Large intestine (tissue), 3 donors: Measurements from ENCODE around the gene GLIPR1. TPM values are rescaled to one million over a fixed set of nuclear protein-coding genes. Genes with fewer than 3 reads are reported as not detected.
"Not testable (repeated sequence)": the region's sequence is repeated elsewhere in the genome, so short reads cannot be mapped to it uniquely, and the experiment has no call there.

Experiments used
- DNase-seq, 2 donors: peaks; one replicate each; pipeline versions ENCODE4 v3.0.0 to v3.0.0-alpha.2; 2013
- H3K27ac ChIP-seq: one replicate; pipeline ENCODE4 v1.5.1; 2013; ENCODE audit warnings: low read length
- H3K27me3 ChIP-seq: 2 replicates; pipeline ENCODE4 v1.6.1; 2013; ENCODE audit warnings: low read length; ENCODE audit not compliant: control insufficient read depth, insufficient read depth
- H3K36me3 ChIP-seq: 2 replicates; pipeline ENCODE4 v1.6.1; 2013; ENCODE audit warnings: low read length; ENCODE audit not compliant: control insufficient read depth, insufficient read depth
- H3K4me1 ChIP-seq: one replicate; pipeline ENCODE4 v1.6.1; 2013; ENCODE audit warnings: low read length; ENCODE audit not compliant: control insufficient read depth, insufficient read depth
- H3K4me3 ChIP-seq: one replicate; pipeline ENCODE4 v1.5.1; 2013; ENCODE audit warnings: low read length
- H3K9me3 ChIP-seq: one replicate; pipeline ENCODE4 v1.6.1; 2013; ENCODE audit warnings: mild to moderate bottlenecking, low read depth, low read length, moderate library complexity; ENCODE audit not compliant: control insufficient read depth
- WGBS: methylation state at CpG from one replicate; pipeline ENCODE4 v1.1.5; 2013; ENCODE audit warnings: low lambda C conversion rate; ENCODE audit not compliant: insufficient coverage; 5-methylcytosine and 5-hydroxymethylcytosine counted together
- polyA plus RNA-seq: library from polyadenylated mRNA; unstranded; fragments of 120-200 nt; gene quantifications from one replicate; pipeline ENCODE4 v1.2.1, GENCODE V29; 2013

The GLIPR1 gene
- polyA plus RNA-seq, 1 donor: 14.1 TPM

DNA sequence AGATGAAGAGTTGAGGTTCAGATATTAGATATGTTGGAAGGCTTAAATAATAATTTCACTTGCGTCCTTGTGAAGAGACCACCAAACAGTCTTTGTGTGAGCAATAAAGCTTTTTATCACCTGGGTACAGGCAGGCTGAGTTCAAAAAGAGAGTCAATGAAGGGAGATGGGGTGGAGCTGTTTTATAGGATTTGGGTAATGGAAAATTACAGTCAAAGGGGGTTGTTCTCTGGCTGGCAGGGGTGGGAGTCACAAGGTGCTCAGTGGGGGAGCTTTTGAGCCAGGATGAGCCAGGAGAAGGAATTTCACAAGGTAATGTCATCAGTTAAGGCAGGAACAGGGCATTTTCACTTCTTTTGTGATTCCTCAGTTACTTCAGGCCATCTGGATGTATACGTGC, 3.9 kb downstream of the GLIPR1 start:
- WGBS: 100% methylated on average over 1 of the region's 2 CpGs
- not testable (repeated sequence) for H3K9me3 ChIP-seq

DNA sequence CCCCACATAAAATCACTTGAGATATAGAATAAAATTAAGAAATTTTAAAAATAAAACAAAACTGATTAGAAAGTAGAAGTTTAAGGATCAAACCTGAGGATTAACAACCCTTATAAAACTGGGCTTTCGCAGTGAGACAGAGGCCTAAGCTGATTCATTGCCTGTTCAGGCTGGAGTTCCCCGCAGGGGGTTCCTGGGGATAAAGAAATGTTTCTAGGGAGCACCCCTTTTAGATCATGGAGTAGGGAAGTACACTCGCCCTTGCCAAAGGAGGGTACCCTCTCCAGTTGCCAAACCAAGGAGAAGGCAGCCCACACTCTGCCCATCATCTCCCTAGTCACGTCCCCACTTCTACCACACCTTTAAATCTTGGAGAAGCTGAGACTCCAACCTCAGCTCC, 6.8 kb downstream of the GLIPR1 start:
- no peaks in the 10 kb centered on the region for H3K27me3 ChIP-seq
- whole genome bisulfite sequencing: 100% methylated on average over 2 of the region's 4 CpGs
- H3K27ac ChIP-seq: no peak overlapping the region
- H3K4me3 ChIP-seq: no peak overlapping the region
- H3K36me3 ChIP-seq: no peaks in the 10 kb centered on the region
- no peak for DNase-seq
- H3K4me1 ChIP-seq: no peaks in the 10 kb centered on the region
- no peaks in the 10 kb centered on the region for H3K9me3 ChIP-seq

More for the DNA sequence above, 3.9 kb downstream of the GLIPR1 start:
- H3K27me3 ChIP-seq, H3K27ac ChIP-seq, H3K4me3 ChIP-seq, DNase-seq, H3K4me1 ChIP-seq, H3K36me3 ChIP-seq: not testable (repeated sequence)

DNA sequence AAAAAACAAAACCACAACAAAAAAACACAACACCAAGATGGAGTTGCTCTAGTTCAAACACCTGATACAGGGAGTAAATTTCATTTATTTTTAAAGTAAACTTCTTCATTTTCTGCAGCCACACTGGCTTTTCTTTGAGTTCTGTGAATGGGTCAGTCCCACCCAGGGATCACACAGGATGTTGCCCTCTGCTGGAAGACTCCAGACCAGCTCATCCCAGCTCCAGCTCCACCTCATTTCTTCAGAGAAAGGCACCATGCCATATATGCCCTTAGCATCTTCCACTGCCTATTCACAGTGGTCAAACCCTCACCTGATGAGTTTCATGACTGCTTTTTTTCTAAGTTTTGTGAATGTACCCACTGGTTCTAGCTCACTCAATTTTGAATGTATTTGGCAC, 8.0 kb downstream of the GLIPR1 start:
- no peaks in the 10 kb centered on the region for H3K4me1 ChIP-seq
- no peaks in the 10 kb centered on the region for H3K36me3 ChIP-seq
- no peaks in the 10 kb centered on the region for H3K27me3 ChIP-seq
- no peak overlapping the region for H3K27ac ChIP-seq
- no peaks in the 10 kb centered on the region for H3K9me3 ChIP-seq
- DNase-seq: no peak
- H3K4me3 ChIP-seq: no peak overlapping the region

DNA sequence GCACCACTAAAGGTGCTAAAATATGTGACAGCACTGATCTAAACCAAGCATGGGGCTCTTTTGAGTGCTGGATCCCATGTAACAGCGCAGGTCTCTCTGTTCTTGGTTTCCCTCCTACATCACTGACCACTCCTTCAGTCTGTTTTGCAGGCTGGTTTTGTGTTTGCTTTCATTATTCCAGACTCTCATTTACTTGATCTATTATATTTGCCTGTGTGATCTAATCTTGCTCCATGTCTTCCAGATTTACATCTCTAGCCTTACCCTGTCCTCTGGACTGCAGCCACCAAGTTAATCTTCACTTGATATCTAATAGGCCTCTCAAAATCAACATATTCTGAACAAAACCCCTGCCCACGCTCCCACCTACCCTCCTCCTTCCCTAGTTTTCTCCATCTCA, 8.6 kb downstream of the GLIPR1 start:
- DNase-seq: no peak
- no peaks in the 10 kb centered on the region for H3K9me3 ChIP-seq
- 80% methylated on average over 1 of the region's 2 CpGs for WGBS
- no peaks in the 10 kb centered on the region for H3K4me1 ChIP-seq
- no peak overlapping the region for H3K27ac ChIP-seq
- no peaks in the 10 kb centered on the region for H3K27me3 ChIP-seq
- no peak overlapping the region for H3K4me3 ChIP-seq
- H3K36me3 ChIP-seq: no peaks in the 10 kb centered on the region

DNA sequence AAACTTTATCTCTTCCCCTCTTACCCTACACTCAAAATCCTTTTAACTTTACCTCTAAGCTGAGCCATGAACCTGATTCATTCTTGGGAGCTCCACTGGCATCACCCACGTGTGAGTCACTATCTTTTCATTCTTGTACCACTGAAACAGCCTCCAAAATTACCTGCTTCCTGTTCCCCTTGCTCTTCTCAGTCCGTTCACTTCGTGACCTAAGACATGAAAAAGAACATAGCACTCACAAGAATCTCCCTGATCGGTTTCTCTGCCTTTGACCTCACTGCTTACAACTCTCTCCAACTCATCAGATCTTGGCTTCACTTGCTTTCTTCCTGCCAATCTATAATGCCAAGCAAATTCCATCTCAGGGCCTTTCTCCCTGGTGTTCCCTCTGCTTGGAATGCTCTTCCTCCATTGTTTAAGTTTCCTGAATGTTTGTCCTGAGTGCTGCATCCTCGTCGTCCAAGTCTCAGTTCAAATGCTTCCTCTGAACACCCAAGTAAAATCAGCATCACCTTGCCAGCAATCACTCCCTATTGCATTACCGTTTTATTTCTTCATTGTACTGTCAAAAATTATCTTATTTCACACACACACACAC, 9.2 kb downstream of the GLIPR1 start:
- no peaks in the 10 kb centered on the region for H3K36me3 ChIP-seq
- H3K4me1 ChIP-seq: no peaks in the 10 kb centered on the region
- no peak overlapping the region for H3K27ac ChIP-seq
- WGBS: 91% methylated on average over 4 of the region's 7 CpGs
- no peak overlapping the region for H3K4me3 ChIP-seq
- no peaks in the 10 kb centered on the region for H3K9me3 ChIP-seq
- no peaks in the 10 kb centered on the region for H3K27me3 ChIP-seq
- DNase-seq: no peak

DNA sequence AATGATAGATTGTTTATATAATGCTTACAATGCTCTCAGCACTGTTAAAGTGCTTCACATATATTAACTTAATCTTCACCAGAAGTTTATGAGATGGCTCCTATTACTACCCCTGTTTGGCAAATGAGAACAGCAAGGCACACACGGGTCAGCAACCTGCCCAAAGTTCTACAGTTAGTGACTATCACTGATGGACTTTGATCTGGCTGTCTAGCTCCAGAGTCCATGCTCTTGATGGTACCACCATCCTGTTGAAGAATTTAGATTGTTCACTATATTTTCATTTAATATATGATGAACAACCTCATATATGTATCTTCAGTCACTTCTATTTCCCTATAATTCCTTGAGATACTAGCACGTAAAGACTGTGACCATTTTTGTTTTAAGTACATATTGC, 10.6 kb downstream of the GLIPR1 start:
- Histone ChIP-seq H3K27ac (no peak overlapping the region), H3K4me3 (no peak overlapping the region), H3K4me1 (no peaks in the 10 kb centered on the region), H3K9me3 (no peaks in the 10 kb centered on the region), H3K27me3 (no peaks in the 10 kb centered on the region), H3K36me3 (peaks cover 3% of the 10 kb centered on the region)
- DNase-seq: no peak
- WGBS: 100% methylated on average over 1 of the region's 2 CpGs

DNA sequence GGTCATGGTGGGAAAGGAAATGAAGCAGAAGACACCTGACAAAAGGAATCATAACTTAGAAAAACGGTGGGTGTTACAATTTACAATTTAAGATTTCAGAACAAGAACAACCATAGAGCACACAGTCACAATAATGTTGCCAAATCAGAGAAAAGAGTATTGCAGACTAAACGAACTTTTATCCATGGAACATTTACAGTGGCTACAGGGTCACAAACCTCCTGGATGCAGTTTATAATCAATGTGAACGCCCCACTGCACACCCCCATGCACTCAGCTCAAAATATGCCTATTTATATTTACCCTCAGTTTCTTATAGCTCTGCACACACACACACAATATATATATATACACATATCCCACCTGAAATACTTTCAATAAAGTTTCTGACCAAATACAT, 22.9 kb downstream of the GLIPR1 start:
- peaks cover 43% of the 10 kb centered on the region for H3K36me3 ChIP-seq
- H3K9me3 ChIP-seq: no peaks in the 10 kb centered on the region
- 100% methylated on average over 1 of the region's 3 CpGs for WGBS

DNA sequence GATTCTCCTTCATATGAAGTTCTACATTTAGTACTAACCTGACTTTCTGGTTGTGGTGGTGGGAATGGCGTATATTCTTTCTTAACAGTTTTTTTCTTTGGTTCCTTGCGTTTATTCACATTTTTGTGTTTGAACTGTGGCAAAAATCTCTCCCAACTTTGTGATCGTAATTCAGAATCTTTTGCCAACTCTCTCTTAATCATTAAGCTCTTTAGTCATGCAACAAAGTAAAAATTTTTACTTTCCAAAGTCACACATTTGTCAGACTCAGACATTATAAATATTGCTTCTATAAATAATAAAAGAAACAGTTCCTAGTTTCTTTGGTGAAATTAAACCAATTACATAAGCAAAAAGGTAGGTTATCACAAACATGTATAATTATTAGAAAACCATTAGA, 23.3 kb downstream of the GLIPR1 start:
- Histone ChIP-seq H3K4me1 (no peaks in the 10 kb centered on the region), H3K27me3 (no peaks in the 10 kb centered on the region), H3K27ac (no peak overlapping the region), H3K9me3 (no peaks in the 10 kb centered on the region), H3K4me3 (no peak overlapping the region), H3K36me3 (peaks cover 41% of the 10 kb centered on the region)
- 100% methylated on average over 2 of the region's 3 CpGs for WGBS
- no peak for DNase-seq

More for the DNA sequence above, 22.9 kb downstream of the GLIPR1 start:
- H3K27ac ChIP-seq: no peak overlapping the region
- H3K27me3 ChIP-seq: no peaks in the 10 kb centered on the region
- no peak for DNase-seq
- H3K4me3 ChIP-seq: no peak overlapping the region
- no peaks in the 10 kb centered on the region for H3K4me1 ChIP-seq

DNA sequence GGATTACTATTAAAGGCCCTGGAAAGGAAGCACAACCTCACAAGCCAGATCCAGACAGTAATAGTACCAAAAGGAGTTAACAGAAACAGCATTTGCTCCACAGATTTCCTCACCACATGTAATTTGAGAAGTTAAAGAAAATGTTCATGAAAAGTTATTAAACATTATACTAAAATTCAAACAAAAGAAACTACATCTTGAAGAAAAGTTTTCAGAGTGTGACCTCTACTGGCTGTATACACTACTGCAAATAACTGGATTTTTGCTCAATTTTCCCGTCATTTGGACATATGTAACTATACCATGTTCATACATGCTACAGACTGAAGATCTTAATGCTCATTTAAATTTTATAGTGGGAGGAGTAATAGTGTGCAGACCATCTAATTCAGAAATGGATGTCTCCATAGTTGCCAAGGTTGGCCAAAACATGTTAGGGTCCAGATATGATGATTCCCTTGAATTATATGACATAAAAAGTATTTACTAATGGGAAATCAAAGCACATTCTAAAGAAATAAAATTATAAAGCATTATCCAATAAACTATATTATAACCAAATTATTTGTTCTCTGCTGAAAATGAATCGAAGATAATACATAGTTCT, 25.3 kb downstream of the GLIPR1 start:
- H3K4me1 ChIP-seq: peaks cover 7% of the 10 kb centered on the region
- peaks cover 34% of the 10 kb centered on the region for H3K36me3 ChIP-seq
- H3K27me3 ChIP-seq: no peaks in the 10 kb centered on the region
- no peaks in the 10 kb centered on the region for H3K9me3 ChIP-seq
- H3K27ac ChIP-seq: no peak overlapping the region
- no peak for DNase-seq
- WGBS: 89% methylated on average over 1 of the region's 2 CpGs
- H3K4me3 ChIP-seq: no peak overlapping the region

DNA sequence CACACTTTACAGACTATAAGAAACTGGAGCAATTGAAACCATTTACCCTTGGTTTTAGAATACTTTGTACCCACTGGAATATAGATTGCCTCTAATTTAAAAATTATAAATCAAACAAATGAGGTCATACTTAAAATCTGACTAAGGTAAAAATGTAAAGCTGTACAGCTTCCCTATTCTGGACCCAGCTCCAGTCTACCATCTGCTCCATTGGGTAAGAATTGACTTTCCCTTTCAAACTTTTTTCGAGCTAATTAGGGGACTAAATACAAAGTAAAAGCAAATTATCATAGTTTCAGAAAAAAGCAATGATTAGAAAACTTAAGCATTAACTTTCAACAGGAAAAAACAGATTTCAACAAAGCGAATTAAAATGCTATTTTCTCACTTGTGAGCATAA, 26.5 kb downstream of the GLIPR1 start:
- no peak overlapping the region for H3K4me3 ChIP-seq
- H3K36me3 ChIP-seq: peaks cover 22% of the 10 kb centered on the region
- no peak overlapping the region for H3K27ac ChIP-seq
- 86% methylated on average over 2 of the region's 2 CpGs for WGBS
- H3K4me1 ChIP-seq: peaks cover 7% of the 10 kb centered on the region
- no peaks in the 10 kb centered on the region for H3K27me3 ChIP-seq
- DNase-seq: no peak
- H3K9me3 ChIP-seq: no peaks in the 10 kb centered on the region

DNA sequence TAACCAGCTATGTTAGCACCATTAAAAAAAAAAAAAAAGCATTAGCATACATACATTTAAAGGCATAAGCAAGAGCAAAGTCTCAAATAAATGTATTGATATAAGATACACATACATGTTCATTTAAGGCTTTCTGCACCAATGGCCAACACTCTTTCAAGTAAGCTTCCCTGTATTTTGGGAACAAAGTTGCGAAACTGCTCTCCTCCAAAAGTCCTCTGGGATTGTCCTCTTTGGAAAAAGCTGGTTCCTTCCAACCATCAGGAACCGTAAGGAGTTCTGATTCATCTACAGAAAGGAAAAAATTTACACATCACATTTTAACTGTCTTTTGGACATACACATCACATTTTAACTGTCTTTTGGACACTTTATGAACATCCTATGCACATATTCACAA, 27.6 kb downstream of the GLIPR1 start:
- Histone ChIP-seq H3K4me3 (no peak overlapping the region), H3K36me3 (peaks cover 16% of the 10 kb centered on the region), H3K27me3 (no peaks in the 10 kb centered on the region), H3K27ac (no peak overlapping the region), H3K9me3 (no peaks in the 10 kb centered on the region), H3K4me1 (peaks cover 7% of the 10 kb centered on the region)
- no peak for DNase-seq
- 100% methylated on average over 1 of the region's 2 CpGs for WGBS
